ENCODE measurements around the gene TRIM29. TPM values are rescaled to one million over a fixed set of nuclear protein-coding genes. Genes with fewer than 3 reads are reported as not detected.

Gene TRIM29
- total and polyA plus RNA-seq, 9 donors: 0.11 to 5.9 (median 1.4) TPM; not detected in 1

GRCh38 chr11:120132645-120133185 is 5.2 kb downstream of the TRIM29 start:
- no peaks in the 10 kb centered on the region for H3K36me3 ChIP-seq
- TF ChIP-seq, protein P1, sequence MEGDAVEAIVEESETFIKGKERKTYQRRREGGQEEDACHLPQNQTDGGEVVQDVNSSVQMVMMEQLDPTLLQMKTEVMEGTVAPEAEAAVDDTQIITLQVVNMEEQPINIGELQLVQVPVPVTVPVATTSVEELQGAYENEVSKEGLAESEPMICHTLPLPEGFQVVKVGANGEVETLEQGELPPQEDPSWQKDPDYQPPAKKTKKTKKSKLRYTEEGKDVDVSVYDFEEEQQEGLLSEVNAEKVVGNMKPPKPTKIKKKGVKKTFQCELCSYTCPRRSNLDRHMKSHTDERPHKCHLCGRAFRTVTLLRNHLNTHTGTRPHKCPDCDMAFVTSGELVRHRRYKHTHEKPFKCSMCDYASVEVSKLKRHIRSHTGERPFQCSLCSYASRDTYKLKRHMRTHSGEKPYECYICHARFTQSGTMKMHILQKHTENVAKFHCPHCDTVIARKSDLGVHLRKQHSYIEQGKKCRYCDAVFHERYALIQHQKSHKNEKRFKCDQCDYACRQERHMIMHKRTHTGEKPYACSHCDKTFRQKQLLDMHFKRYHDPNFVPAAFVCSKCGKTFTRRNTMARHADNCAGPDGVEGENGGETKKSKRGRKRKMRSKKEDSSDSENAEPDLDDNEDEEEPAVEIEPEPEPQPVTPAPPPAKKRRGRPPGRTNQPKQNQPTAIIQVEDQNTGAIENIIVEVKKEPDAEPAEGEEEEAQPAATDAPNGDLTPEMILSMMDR (IDR thresholded peaks at IDR 0.05): no peak
- TF ChIP-seq POLR2A (IDR thresholded peaks at IDR 0.05): no peak
- TF ChIP-seq EP300 (IDR thresholded peaks at IDR 0.05): no peak
- intact Hi-C loops (cut with DNase I): no loop called here
- no peaks in the 10 kb centered on the region for H3K9me3 ChIP-seq
- H3K27ac ChIP-seq: no peak overlapping the region
- H3K27me3 ChIP-seq: no peaks in the 10 kb centered on the region
- H3K4me1 ChIP-seq (ENCODE audit: insufficient read depth): no peaks in the 10 kb centered on the region
- DNase-seq: peak in 3 of 5 donors; percentile 1
- H3K4me3 ChIP-seq: no peak overlapping the region
- 71 to 77% (median 74%) methylated on average over 4 of the region's 4 CpGs for WGBS, 3 donors

GRCh38 chr11:120131941-120132644 is 5.8 kb downstream of the TRIM29 start:
- peak; percentile 4 to 13 (median 5) for DNase-seq
- 77 to 87% (median 83%) methylated on average over 12 of the region's 12 CpGs for WGBS, 3 donors
- Histone ChIP-seq H3K9me3 (no peaks in the 10 kb centered on the region), H3K36me3 (no peaks in the 10 kb centered on the region), H3K4me3 (no peak overlapping the region), H3K4me1 (ENCODE audit: insufficient read depth) (no peaks in the 10 kb centered on the region), H3K27ac (no peak overlapping the region), H3K27me3 (no peaks in the 10 kb centered on the region)
- TF ChIP-seq EP300 (IDR thresholded peaks at IDR 0.05): no peak
- no peak for TF ChIP-seq POLR2A (IDR thresholded peaks at IDR 0.05)
- TF ChIP-seq, protein P1 (IDR thresholded peaks at IDR 0.05): no peak
- intact Hi-C loops (cut with DNase I): no loop called here

DNA sequence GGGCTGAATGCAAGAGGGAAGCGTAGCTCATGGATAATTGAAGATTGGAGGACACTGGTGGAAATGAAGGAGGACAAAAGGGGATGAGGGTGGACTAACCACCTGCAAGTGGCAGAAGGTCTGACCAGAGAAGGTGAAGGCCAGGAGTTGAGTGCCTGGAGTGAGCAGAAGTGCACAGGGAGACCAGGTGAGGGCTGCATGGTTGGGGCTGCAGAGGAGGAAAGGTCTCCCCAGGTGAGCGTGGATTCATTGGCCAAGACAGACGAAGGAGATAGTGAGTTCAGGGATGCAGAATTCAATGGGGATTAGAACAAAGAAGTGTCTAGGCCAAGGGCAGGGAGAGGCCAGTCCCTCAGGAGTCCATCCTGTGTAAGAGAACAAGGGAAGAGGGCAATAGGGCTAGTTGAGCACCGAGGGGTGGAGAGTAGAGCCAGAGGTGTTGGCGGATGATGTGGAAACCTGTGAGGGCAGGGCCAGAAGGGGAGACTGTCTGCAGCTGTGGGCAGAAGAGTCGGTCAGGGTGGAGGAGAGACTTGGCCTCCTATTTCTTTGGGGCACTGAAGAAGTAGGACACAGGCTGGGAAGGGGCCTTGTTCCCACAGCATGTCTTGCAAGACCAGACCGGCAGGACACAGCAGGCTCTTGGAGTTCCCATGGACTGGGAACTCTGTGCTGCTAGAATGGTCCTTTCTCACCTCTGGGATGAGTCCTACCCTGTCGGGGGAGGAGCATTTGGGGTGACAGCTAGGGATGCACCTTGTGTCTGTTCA is 6.7 kb downstream of the TRIM29 start:
- intact Hi-C loops (cut with DNase I): no loop called here
- DNase-seq: peak in 3 of 5 donors; percentile 2 to 4 (median 2)
- 82 to 90% (median 90%) methylated on average over 8 of the region's 8 CpGs for WGBS, 3 donors
- H3K4me3 ChIP-seq: no peak overlapping the region
- H3K27ac ChIP-seq: no peak overlapping the region
- H3K27me3 ChIP-seq: no peaks in the 10 kb centered on the region
- TF ChIP-seq, protein P1 (IDR thresholded peaks at IDR 0.05): no peak
- TF ChIP-seq POLR2A (IDR thresholded peaks at IDR 0.05) (no peak), EP300 (IDR thresholded peaks at IDR 0.05) (no peak)
- no peaks in the 10 kb centered on the region for H3K36me3 ChIP-seq
- no peaks in the 10 kb centered on the region for H3K9me3 ChIP-seq
- no peaks in the 10 kb centered on the region for H3K4me1 ChIP-seq (ENCODE audit: insufficient read depth)

DNA sequence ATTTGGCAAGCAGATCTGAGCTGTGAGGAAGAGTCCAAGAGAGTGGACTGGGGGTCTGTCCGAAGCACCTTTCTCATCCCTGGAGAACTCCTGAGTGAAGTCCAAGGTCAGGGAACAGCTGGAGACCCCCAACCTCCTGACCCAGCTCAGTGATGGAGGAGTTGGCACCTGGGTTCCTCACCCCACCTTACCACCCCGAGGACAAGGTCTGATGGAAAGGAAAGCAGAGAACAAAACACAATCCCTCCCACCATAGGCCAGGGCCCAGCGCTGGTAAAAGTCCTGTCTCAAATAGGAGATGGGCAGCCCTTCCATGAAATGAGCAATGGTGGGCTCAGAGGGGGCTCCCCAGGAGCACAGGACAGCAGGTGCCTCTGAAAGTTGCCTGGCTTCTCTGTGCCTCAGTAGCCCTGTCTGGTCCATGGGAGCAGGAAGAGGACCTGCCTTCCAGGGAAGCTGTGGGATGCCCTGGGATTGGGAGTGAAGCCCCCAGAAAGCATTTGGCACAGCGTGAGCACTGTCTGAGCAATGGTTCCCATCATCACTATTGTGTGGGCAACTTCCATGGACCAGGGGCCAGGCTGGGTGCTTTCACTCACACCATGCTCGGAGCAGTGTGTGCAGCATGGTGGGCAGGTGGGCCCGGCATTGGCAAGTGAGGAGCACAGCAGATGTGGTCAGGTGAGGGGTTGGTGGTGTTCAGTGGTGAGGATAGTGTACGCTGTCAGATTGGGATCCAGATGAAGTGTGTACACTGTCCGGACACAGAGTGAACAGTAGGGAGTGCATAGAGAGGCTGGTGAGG is 7.5 kb downstream of the TRIM29 start:
- Histone ChIP-seq H3K27me3 (no peaks in the 10 kb centered on the region), H3K27ac (no peak overlapping the region), H3K36me3 (no peaks in the 10 kb centered on the region), H3K9me3 (no peaks in the 10 kb centered on the region), H3K4me3 (no peak overlapping the region), H3K4me1 (ENCODE audit: insufficient read depth) (no peaks in the 10 kb centered on the region)
- TF ChIP-seq, protein P1 (IDR thresholded peaks at IDR 0.05): no peak
- TF ChIP-seq EP300 (IDR thresholded peaks at IDR 0.05) (no peak), POLR2A (IDR thresholded peaks at IDR 0.05) (no peak)
- intact Hi-C loops (cut with DNase I): no loop called here
- peak in 2 of 5 donors; percentile 2 to 9 for DNase-seq
- WGBS, 3 donors: 83 to 87% (median 84%) methylated on average over 8 of the region's 8 CpGs

Measured in ovary (tissue), 9 donors.